ENCODE data around the gene P2RX7.

P2RX7 gene

DNA sequence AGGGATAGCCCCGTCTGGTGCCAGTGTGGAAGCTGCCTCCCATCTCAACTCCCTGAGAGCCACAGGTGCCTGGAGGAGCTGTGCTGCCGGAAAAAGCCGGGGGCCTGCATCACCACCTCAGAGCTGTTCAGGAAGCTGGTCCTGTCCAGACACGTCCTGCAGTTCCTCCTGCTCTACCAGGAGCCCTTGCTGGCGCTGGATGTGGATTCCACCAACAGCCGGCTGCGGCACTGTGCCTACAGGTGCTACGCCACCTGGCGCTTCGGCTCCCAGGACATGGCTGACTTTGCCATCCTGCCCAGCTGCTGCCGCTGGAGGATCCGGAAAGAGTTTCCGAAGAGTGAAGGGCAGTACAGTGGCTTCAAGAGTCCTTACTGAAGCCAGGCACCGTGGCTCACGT, 51.7 kb downstream of the P2RX7 start:
- no peak overlapping the region for H3K4me3 ChIP-seq (ENCODE audit: low read depth, low read length)
- TF ChIP-seq, protein P1, sequence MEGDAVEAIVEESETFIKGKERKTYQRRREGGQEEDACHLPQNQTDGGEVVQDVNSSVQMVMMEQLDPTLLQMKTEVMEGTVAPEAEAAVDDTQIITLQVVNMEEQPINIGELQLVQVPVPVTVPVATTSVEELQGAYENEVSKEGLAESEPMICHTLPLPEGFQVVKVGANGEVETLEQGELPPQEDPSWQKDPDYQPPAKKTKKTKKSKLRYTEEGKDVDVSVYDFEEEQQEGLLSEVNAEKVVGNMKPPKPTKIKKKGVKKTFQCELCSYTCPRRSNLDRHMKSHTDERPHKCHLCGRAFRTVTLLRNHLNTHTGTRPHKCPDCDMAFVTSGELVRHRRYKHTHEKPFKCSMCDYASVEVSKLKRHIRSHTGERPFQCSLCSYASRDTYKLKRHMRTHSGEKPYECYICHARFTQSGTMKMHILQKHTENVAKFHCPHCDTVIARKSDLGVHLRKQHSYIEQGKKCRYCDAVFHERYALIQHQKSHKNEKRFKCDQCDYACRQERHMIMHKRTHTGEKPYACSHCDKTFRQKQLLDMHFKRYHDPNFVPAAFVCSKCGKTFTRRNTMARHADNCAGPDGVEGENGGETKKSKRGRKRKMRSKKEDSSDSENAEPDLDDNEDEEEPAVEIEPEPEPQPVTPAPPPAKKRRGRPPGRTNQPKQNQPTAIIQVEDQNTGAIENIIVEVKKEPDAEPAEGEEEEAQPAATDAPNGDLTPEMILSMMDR (IDR thresholded peaks at IDR 0.05; ENCODE audit: borderline replicate concordance, insufficient read depth, low read depth, low read length): no peak

DNA sequence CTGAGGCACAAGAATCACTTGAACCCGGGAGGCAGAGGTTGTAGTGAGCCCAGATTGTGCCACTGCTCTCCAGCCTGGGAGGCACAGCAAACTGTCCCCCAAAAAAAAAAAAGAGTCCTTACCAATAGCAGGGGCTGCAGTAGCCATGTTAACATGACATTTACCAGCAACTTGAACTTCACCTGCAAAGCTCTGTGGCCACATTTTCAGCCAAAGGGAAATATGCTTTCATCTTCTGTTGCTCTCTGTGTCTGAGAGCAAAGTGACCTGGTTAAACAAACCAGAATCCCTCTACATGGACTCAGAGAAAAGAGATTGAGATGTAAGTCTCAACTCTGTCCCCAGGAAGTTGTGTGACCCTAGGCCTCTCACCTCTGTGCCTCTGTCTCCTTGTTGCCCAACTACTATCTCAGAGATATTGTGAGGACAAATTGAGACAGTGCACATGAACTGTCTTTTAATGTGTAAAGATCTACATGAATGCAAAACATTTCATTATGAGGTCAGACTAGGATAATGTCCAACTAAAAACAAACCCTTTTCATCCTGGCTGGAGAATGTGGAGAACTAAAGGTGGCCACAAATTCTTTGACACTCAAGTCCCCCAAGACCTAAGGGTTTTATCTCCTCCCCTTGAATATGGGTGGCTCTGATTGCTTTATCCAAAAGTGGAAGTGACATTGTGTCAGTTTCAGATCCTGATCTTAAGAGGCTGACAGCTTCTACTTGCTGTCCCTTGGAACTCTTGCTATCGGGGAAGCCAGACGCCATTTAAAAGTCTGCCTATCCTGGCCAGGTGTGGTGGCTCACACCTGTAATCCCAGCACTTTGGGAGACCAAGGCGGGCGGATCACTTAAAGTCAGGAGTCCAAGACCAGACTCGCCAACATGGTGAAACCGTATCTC, 52.6 kb downstream of the P2RX7 start:
- TF ChIP-seq, protein P1 (IDR thresholded peaks at IDR 0.05; ENCODE audit: borderline replicate concordance, insufficient read depth, low read depth, low read length): no peak
- no peak overlapping the region for H3K4me3 ChIP-seq (ENCODE audit: low read depth, low read length)

DNA sequence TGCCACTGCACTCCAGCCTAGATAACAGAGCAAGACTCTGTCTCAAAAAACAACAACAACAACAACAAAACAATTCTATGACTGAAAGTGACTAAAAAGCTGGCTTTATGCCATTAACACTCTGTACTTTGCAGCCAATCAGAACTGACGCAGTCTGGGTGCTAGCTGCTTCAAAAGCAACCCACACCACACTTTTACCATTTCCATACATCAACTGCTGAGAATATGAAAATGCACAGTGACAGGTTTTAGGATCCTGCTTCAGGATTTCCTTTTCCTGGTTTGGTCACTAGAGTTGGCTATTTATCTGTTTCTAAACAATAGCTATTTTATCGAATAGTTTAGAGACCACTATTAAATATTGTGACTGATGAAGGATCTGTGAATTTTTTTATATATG, 54.1 kb downstream of the P2RX7 start:
- TF ChIP-seq, protein P1 (IDR thresholded peaks at IDR 0.05; ENCODE audit: borderline replicate concordance, insufficient read depth, low read depth, low read length): no peak
- H3K4me3 ChIP-seq (ENCODE audit: low read depth, low read length): no peak overlapping the region

DNA sequence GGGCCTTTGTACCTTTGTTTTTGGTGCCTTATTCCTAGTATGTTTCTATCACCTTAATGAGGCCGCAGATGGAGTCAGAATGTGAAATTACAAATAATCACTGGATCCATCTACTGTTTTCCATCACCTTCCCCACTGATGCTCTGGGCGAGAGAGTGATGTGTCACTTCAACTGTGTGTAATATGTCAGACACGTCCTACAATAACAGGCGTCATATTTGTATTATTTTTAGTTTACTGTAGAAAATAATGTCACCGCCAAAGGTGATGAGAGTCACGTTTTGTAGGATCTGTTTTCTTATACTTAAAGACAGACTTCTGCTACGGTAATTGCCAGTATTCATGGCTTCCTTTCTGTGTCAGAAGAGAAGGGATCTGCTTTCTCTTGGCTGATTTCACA, 54.8 kb downstream of the P2RX7 start:
- H3K4me3 ChIP-seq (ENCODE audit: low read depth, low read length): no peak overlapping the region
- TF ChIP-seq, protein P1 (IDR thresholded peaks at IDR 0.05; ENCODE audit: borderline replicate concordance, insufficient read depth, low read depth, low read length): no peak

DNA sequence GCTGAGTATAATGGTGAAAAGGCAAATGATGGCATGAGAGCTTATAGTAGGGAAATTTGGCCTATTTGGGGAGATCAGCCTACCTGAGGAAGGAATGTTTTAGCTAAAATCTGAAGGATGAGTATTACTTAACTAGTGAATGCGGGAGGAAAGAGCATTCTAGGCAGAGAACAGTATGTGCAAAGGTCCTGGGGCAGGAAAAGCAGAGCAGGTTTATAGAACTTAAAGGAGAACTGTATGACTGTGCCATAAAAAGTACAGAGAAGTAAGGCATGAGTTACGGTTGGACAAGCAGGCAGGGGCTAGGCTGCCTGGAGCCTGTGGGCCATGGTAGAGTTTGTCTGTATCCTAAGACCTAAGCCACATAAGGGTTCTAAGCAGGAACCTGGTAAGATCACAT, 55.6 kb downstream of the P2RX7 start:
- TF ChIP-seq, protein P1 (IDR thresholded peaks at IDR 0.05; ENCODE audit: borderline replicate concordance, insufficient read depth, low read depth, low read length): no peak
- no peak overlapping the region for H3K4me3 ChIP-seq (ENCODE audit: low read depth, low read length)

DNA sequence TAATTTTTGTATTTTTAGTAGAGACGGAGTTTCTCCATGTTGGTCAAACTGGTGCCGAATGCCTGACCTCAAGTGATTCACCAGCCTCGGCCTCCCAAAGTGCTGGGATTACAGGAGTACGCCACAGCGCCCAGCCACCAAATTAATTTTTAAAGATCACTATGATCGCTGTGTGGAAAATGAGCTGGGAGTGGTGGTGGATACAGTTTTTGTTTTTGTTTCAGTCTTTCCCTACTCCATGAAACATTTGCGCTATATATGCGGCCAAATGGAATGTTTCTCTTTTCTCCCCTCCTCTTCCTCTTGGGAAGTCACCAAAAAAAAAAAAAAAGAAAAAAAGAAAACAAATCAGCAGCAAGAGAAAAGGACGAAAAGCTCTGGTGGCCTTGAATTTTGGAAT, 56.5 kb downstream of the P2RX7 start:
- TF ChIP-seq, protein P1 (IDR thresholded peaks at IDR 0.05; ENCODE audit: borderline replicate concordance, insufficient read depth, low read depth, low read length): no peak
- no peak overlapping the region for H3K4me3 ChIP-seq (ENCODE audit: low read depth, low read length)

DNA sequence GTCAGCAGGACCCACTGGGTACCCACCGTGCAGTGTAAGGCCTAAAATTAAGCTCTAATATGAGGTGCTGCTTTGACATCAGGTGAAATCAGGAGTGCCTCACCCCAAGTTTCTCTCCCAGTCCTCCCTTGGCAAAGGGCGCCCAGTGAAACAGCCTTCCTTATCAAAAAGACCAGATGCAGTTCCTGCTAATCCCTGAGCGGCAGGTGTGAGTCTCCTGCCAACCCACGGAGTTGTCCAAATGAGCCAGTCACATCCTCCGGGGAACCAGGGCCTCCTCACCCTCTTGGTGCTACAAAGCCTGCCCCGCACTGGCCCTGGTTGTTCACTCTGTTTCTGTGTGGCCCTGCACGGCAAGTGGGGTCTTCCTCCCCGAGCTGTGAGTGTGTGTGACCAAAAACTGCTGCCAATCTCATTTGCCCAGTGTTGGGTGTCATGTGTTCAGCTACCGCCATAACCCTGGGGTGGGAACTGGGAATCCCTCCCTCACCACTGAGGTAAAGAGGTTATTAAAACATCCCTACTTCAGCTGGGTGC, 57.0 kb downstream of the P2RX7 start:
- TF ChIP-seq, protein P1 (IDR thresholded peaks at IDR 0.05; ENCODE audit: borderline replicate concordance, insufficient read depth, low read depth, low read length): no peak
- no peak overlapping the region for H3K4me3 ChIP-seq (ENCODE audit: low read depth, low read length)

Measured in GM12875 (cell line).